WTC11 (cell line): ENCODE measurements around the gene GGCT.

Experiments
- AFF4 ChIP-seq: sonication (generic); formaldehyde crosslinking; IDR thresholded peaks from 2 replicates; pipeline ENCODE4 v1.8.1; 2023; ENCODE audit warnings: mild to moderate bottlenecking, missing genetic modification reagents, borderline replicate concordance
- CDX4 ChIP-seq: fragments of 250-450 bp; sonication (Bioruptor Pico); IDR thresholded peaks from 2 replicates; pipeline ENCODE4 v1.9.0; 2021; ENCODE audit warnings: moderate library complexity, mild to moderate bottlenecking, inconsistent platforms, borderline replicate concordance
- CTCF ChIP-seq: fragments of 200-600 bp; IDR thresholded peaks from 2 replicates; pipeline ENCODE4 v1.8.0; 2022; ENCODE audit warnings: antibody characterized with exemption
- ESRRA ChIP-seq: sonication (generic); formaldehyde crosslinking; IDR thresholded peaks from 2 replicates; pipeline ENCODE4 v1.8.1; 2022; ENCODE audit warnings: mild to moderate bottlenecking, missing genetic modification reagents, borderline replicate concordance
- FOXP4 ChIP-seq: sonication (generic); formaldehyde crosslinking; IDR thresholded peaks from 2 replicates; pipeline ENCODE4 v1.8.0; 2022; ENCODE audit warnings: mild to moderate bottlenecking, missing genetic modification reagents
- MAX ChIP-seq: sonication (generic); formaldehyde crosslinking; IDR thresholded peaks from 2 replicates; pipeline ENCODE4 v1.8.0; 2022; ENCODE audit warnings: mild to moderate bottlenecking, missing genetic modification reagents
- NFYB ChIP-seq: sonication (generic); formaldehyde crosslinking; conservative IDR thresholded peaks from 2 replicates; pipeline ENCODE4 v1.8.0; 2022; ENCODE audit warnings: low read depth, missing genetic modification reagents
- NR2C2 ChIP-seq: sonication (generic); formaldehyde crosslinking; IDR thresholded peaks from 2 replicates; pipeline ENCODE4 v1.8.0; 2022; ENCODE audit warnings: mild to moderate bottlenecking, missing genetic modification reagents
- TCF7 ChIP-seq: sonication (generic); formaldehyde crosslinking; IDR thresholded peaks from 2 replicates; pipeline ENCODE4 v1.8.0; 2022; ENCODE audit warnings: mild to moderate bottlenecking, low read depth, missing genetic modification reagents, moderate library complexity
- TEAD4 ChIP-seq: sonication (generic); formaldehyde crosslinking; IDR thresholded peaks from 2 replicates; pipeline ENCODE4 v1.8.0; 2022; ENCODE audit warnings: mild to moderate bottlenecking, missing genetic modification reagents
- USF1 ChIP-seq: sonication (generic); formaldehyde crosslinking; IDR thresholded peaks from 2 replicates; pipeline ENCODE4 v1.8.0; 2022; ENCODE audit warnings: mild to moderate bottlenecking, missing genetic modification reagents
- ZNF423 ChIP-seq: fragments of 250-450 bp; sonication (Bioruptor Pico); IDR thresholded peaks from 2 replicates; pipeline ENCODE4 v2.1.2; 2022; ENCODE audit warnings: mild to moderate bottlenecking, moderate library complexity
- ZNF671 ChIP-seq: fragments of 250-450 bp; sonication (Bioruptor Pico); IDR thresholded peaks from 2 replicates; pipeline ENCODE4 v1.8.0; 2021; ENCODE audit warnings: mild to moderate bottlenecking

GRCh38 chr7:30453016-30453415, 51.6 kb downstream of the GGCT start:
- no peak for TF ChIP-seq NR2C2
- TF ChIP-seq NFYB (CRISPR knock-in tag), result no peak
- TF ChIP-seq ZNF423 (CRISPR knock-in tag), result no peak
- TF ChIP-seq TCF7 (CRISPR knock-in tag), result no peak
- no peak for TF ChIP-seq MAX (CRISPR knock-in tag)
- TF ChIP-seq FOXP4, result no peak
- TF ChIP-seq CTCF, result no peak
- TF ChIP-seq TEAD4 (CRISPR knock-in tag), result no peak
- no peak for TF ChIP-seq CDX4
- no peak for TF ChIP-seq ESRRA (CRISPR knock-in tag)
- no peak for TF ChIP-seq USF1 (CRISPR knock-in tag)
- no peak for TF ChIP-seq ZNF671 (CRISPR knock-in tag)
- TF ChIP-seq AFF4, result no peak
